Glutamatergic neuron (in vitro differentiated cells): ENCODE results near the gene C9orf72. TPM values are rescaled to one million over a fixed set of nuclear protein-coding genes. Genes with fewer than 3 reads are reported as not detected.

ENCODE experiments used
- DNase-seq: peaks from one replicate; pipeline ENCODE4 v3.0.0; 2022
- H3K27ac Mint-ChIP-seq: one replicate; pipeline ENCODE4 v1.8.0; 2020; ENCODE audit warnings: mild to moderate bottlenecking, mixed read lengths, inconsistent platforms; ENCODE audit not compliant: unreplicated experiment
- H3K27me3 Mint-ChIP-seq: one replicate; pipeline ENCODE4 v1.8.0; 2020; ENCODE audit warnings: mild to moderate bottlenecking, moderate library complexity, mixed read lengths, inconsistent platforms; ENCODE audit not compliant: unreplicated experiment
- H3K36me3 Mint-ChIP-seq: one replicate; pipeline ENCODE4 v1.8.0; 2020; ENCODE audit warnings: mild to moderate bottlenecking, mixed read lengths, inconsistent platforms; ENCODE audit not compliant: unreplicated experiment
- H3K4me1 Mint-ChIP-seq: one replicate; pipeline ENCODE4 v1.8.0; 2020; ENCODE audit warnings: mild to moderate bottlenecking, low read depth, mixed read lengths, inconsistent platforms; ENCODE audit not compliant: unreplicated experiment
- H3K4me3 Mint-ChIP-seq: one replicate; pipeline ENCODE4 v1.8.0; 2020; ENCODE audit warnings: mild to moderate bottlenecking, mixed read lengths, inconsistent platforms; ENCODE audit not compliant: unreplicated experiment
- H3K9me3 Mint-ChIP-seq: one replicate; pipeline ENCODE4 v1.8.0; 2020; ENCODE audit warnings: mild to moderate bottlenecking, moderate library complexity, mixed read lengths, inconsistent platforms; ENCODE audit not compliant: unreplicated experiment
- total RNA-seq: library from RNA; stranded (reverse); fragmentation: NEBNext Ultra II Directional; extraction: Animal tissue kit (Norgen Biotek cat#: 25700); gene quantifications from one replicate; pipeline ENCODE4 v1.2.1, GENCODE V29; 2021; ENCODE audit not compliant: unreplicated experiment
- TF ChIP-seq, protein P1 (sequence below): fragments of 200-600 bp; sonication (generic); IDR thresholded peaks from one replicate; pipeline ENCODE4 v1.5.0; 2021; ENCODE audit not compliant: partially characterized antibody, unreplicated experiment

The C9orf72 gene
- total RNA-seq, 1 donor from 2014 or later: 53.9 TPM

DNA sequence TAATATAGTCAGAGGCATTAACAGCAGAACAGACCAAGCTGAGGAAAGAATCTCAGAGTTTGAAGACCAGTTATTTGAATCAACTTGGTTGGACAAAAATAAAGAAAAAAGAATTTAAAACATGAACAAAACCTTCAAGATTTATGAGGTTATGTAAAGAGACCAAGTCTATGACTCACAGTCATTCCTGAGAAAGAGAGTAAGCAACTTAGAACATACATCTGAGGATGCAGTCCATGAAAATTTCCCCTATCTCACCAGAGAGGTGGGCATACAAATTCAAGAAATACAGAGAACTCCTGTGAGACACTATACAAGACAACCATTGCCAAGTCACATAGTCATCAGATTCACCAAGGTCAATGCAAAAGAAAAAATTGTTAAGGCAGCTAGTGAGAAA, 17.4 kb upstream of the C9orf72 start:
- H3K4me1 Mint-ChIP-seq: no peaks in the 10 kb centered on the region
- H3K36me3 Mint-ChIP-seq: no peaks in the 10 kb centered on the region

DNA sequence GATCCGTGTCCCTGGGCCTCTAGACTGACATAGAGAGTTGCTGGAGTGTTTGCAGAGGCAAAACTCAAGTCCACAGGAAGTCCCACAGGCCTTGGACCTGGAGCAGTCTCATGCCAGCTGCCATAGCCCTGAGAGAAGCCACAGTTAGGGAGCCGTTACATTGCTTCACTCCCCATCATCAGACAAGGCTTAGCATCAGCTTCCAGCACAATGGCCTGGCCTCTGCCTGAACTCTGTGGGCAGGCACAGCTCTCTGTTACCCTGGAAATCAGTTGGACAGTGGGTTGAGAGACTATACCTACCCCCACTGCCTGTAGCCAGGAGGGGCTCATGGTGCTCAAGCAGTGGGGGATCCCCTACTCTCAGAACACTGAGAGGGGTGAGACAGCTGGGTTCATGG, 16.2 kb upstream of the C9orf72 start:
- Mint-ChIP-seq H3K4me3 (no peak overlapping the region), H3K9me3 (no peaks in the 10 kb centered on the region), H3K36me3 (no peaks in the 10 kb centered on the region), H3K4me1 (no peaks in the 10 kb centered on the region), H3K27me3 (no peaks in the 10 kb centered on the region), H3K27ac (no peak overlapping the region)
- DNase-seq: no peak
- TF ChIP-seq, protein P1, sequence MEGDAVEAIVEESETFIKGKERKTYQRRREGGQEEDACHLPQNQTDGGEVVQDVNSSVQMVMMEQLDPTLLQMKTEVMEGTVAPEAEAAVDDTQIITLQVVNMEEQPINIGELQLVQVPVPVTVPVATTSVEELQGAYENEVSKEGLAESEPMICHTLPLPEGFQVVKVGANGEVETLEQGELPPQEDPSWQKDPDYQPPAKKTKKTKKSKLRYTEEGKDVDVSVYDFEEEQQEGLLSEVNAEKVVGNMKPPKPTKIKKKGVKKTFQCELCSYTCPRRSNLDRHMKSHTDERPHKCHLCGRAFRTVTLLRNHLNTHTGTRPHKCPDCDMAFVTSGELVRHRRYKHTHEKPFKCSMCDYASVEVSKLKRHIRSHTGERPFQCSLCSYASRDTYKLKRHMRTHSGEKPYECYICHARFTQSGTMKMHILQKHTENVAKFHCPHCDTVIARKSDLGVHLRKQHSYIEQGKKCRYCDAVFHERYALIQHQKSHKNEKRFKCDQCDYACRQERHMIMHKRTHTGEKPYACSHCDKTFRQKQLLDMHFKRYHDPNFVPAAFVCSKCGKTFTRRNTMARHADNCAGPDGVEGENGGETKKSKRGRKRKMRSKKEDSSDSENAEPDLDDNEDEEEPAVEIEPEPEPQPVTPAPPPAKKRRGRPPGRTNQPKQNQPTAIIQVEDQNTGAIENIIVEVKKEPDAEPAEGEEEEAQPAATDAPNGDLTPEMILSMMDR: no peak

More for the DNA sequence above, 17.4 kb upstream of the C9orf72 start:
- H3K4me3 Mint-ChIP-seq: no peak overlapping the region
- H3K9me3 Mint-ChIP-seq: no peaks in the 10 kb centered on the region
- H3K27ac Mint-ChIP-seq: no peak overlapping the region
- DNase-seq: no peak
- peaks cover 1% of the 10 kb centered on the region for H3K27me3 Mint-ChIP-seq
- TF ChIP-seq, protein P1: no peak

DNA sequence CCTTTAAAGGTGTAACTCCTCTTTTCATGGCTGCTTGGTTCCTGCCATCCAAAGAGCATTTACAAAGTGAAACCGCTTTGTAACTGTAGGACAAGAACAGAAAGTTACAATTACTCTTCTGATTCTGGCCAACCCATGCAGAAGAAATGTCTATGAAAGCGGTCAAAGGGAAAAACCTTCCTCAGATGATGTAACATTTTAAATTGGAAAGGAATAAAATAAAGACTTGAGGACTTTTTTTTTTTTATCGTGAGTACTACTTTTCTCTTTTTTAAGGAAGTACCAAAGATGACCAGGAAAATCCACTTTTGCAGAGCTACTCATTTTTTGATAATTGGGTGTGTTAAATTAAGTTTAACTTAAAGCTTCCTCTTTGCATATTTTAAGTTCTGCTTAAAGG, 13.0 kb upstream of the C9orf72 start:
- DNase-seq: no peak
- H3K9me3 Mint-ChIP-seq: no peaks in the 10 kb centered on the region
- H3K27ac Mint-ChIP-seq: no peak overlapping the region
- no peak overlapping the region for H3K4me3 Mint-ChIP-seq
- no peaks in the 10 kb centered on the region for H3K27me3 Mint-ChIP-seq
- TF ChIP-seq, protein P1: no peak
- H3K4me1 Mint-ChIP-seq: no peaks in the 10 kb centered on the region
- no peaks in the 10 kb centered on the region for H3K36me3 Mint-ChIP-seq

DNA sequence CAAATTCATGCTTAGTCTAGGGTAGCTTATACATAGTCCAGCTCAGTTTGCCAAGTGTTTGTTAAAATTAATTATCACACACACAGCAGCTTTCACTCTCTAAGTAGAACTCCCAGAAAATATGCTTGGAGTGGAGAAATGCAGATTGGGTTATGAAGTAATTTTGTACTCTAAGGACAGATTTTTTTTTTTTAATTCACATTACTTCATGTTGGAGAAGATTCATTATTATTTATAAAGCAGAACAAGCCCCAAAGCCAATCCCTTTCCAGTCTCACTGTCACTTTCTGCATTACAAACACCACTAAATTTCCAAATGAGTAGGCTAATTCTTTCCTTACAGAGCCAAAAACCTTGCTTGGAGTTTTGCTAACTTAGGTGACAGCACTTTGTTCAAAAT, 11.7 kb upstream of the C9orf72 start:
- no peaks in the 10 kb centered on the region for H3K4me1 Mint-ChIP-seq
- H3K9me3 Mint-ChIP-seq: no peaks in the 10 kb centered on the region
- no peak overlapping the region for H3K4me3 Mint-ChIP-seq
- TF ChIP-seq, protein P1: no peak
- H3K36me3 Mint-ChIP-seq: no peaks in the 10 kb centered on the region
- DNase-seq: no peak
- no peaks in the 10 kb centered on the region for H3K27me3 Mint-ChIP-seq
- H3K27ac Mint-ChIP-seq: no peak overlapping the region

DNA sequence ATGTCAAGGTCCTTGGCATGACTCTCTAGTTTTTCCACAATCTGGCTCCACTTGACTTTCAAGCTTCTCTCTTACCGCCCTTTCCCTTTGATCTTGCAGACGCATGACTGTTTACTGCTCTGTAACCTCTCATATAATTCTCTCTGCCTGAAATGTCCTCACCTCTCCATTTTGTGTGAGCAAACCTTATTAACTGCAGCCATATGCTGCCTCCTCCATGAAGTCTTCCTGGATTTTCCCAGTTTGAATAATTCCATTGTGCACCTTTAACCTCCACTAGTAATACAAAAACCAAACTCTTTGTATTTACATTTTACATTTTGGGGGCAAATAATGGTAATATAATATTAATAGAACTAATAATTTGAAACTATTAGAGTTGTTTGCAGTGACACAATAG, 9.5 kb upstream of the C9orf72 start:
- Mint-ChIP-seq H3K4me1 (no peaks in the 10 kb centered on the region), H3K27ac (no peak overlapping the region), H3K9me3 (peaks cover 3% of the 10 kb centered on the region), H3K27me3 (no peaks in the 10 kb centered on the region), H3K4me3 (no peak overlapping the region), H3K36me3 (peaks cover 9% of the 10 kb centered on the region)
- TF ChIP-seq, protein P1: no peak
- no peak for DNase-seq
